Type B pancreatic cell (in vitro differentiated cells): ENCODE measurements around the gene SLC26A6. TPM values are rescaled to one million over a fixed set of nuclear protein-coding genes. Genes with fewer than 3 reads are reported as not detected.

Experiments
- DNase-seq: peaks from one replicate; pipeline ENCODE4 v3.0.0; 2021; ENCODE audit warnings: mixed read lengths; ENCODE audit not compliant: unreplicated experiment; ENCODE audit errors: extremely low spot score
- H3K27ac Mint-ChIP-seq: 2 replicates; pipeline ENCODE4 v1.8.0; 2021; ENCODE audit warnings: mild to moderate bottlenecking, mixed read lengths
- H3K27me3 Mint-ChIP-seq: 2 replicates; pipeline ENCODE4 v1.8.0; 2021; ENCODE audit warnings: mixed read lengths
- H3K36me3 Mint-ChIP-seq: 2 replicates; pipeline ENCODE4 v1.8.0; 2021; ENCODE audit warnings: mixed read lengths
- H3K4me1 Mint-ChIP-seq: one replicate; pipeline ENCODE4 v1.8.0; 2021; ENCODE audit warnings: mixed read lengths; ENCODE audit not compliant: unreplicated experiment
- H3K4me3 Mint-ChIP-seq: 2 replicates; pipeline ENCODE4 v1.8.0; 2021; ENCODE audit warnings: mild to moderate bottlenecking, mixed read lengths
- H3K9me3 Mint-ChIP-seq: 2 replicates; pipeline ENCODE4 v1.8.0; 2021; ENCODE audit warnings: mixed read lengths
- total RNA-seq: library from RNA; stranded (reverse); gene quantifications from 2 replicates; pipeline ENCODE4 v1.2.1, GENCODE V29; 2021; ENCODE audit warnings: low replicate concordance
- TF ChIP-seq, protein P1 (sequence below): fragments of 200-600 bp; sonication (generic); conservative IDR thresholded peaks from 2 replicates; pipeline ENCODE4 v1.5.0; 2021; ENCODE audit warnings: antibody characterized with exemption, mild to moderate bottlenecking

Gene SLC26A6
- total RNA-seq, 1 donor from 2014 or later, result 35.6 TPM

DNA sequence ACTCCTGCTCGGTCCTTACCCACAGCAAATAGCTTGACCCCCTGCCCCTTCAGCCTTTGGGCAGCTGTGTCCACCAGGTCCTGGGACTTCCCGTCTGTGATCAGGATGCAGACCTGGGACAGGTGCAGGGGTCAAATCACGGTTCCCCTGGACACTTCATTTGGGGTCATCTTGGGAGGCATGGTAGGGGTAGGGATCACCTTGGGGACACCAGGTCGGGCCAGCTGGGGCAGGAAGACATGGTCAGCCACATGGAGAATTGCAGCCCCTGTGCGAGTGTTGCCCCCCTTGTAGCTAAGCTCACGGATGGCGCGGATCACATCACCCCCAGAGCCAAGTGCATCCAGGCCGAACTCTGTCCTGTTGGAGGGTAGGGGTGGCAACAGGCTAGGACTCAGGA is 41.9 kb downstream of the SLC26A6 start:
- Mint-ChIP-seq H3K4me3 (no peak overlapping the region), H3K27me3 (peaks cover 3% of the 10 kb centered on the region), H3K9me3 (no peaks in the 10 kb centered on the region), H3K36me3 (peaks cover 13% of the 10 kb centered on the region), H3K4me1 (peaks cover 20% of the 10 kb centered on the region), H3K27ac (no peak overlapping the region)
- TF ChIP-seq, protein P1, sequence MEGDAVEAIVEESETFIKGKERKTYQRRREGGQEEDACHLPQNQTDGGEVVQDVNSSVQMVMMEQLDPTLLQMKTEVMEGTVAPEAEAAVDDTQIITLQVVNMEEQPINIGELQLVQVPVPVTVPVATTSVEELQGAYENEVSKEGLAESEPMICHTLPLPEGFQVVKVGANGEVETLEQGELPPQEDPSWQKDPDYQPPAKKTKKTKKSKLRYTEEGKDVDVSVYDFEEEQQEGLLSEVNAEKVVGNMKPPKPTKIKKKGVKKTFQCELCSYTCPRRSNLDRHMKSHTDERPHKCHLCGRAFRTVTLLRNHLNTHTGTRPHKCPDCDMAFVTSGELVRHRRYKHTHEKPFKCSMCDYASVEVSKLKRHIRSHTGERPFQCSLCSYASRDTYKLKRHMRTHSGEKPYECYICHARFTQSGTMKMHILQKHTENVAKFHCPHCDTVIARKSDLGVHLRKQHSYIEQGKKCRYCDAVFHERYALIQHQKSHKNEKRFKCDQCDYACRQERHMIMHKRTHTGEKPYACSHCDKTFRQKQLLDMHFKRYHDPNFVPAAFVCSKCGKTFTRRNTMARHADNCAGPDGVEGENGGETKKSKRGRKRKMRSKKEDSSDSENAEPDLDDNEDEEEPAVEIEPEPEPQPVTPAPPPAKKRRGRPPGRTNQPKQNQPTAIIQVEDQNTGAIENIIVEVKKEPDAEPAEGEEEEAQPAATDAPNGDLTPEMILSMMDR, result no peak
- DNase-seq, result no peak

DNA sequence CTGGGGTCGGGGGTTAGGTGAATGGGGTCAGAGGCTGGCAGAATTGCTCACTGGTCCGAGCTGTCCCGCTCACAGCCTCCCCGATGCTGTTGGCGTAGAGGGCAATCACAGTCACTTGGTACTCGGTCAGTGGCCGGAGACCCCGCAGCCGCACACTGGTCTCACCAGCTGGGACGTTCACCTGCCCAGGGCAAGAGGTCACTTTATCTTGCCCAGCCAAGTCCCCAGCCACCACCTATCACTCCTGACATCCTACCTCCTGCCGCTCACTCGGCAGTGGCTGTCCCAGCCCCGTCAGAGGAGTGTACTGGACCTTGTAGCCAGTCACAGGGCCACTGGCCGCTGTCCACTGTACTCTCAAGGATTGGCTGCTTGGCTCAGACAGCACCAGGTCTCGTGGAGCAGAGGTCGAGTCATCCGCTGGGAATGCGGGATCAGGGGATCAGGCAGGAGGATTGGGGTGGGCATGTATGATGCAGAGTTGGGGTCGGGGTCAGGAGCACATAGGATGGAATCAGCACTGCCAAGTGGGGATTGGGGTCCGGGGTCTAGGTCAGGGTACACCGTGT is 42.7 kb downstream of the SLC26A6 start:
- Mint-ChIP-seq H3K4me3 (no peak overlapping the region), H3K27me3 (peaks cover 3% of the 10 kb centered on the region), H3K9me3 (no peaks in the 10 kb centered on the region), H3K27ac (no peak overlapping the region), H3K36me3 (peaks cover 12% of the 10 kb centered on the region), H3K4me1 (peaks cover 16% of the 10 kb centered on the region)
- DNase-seq, result no peak
- TF ChIP-seq, protein P1, result no peak

DNA sequence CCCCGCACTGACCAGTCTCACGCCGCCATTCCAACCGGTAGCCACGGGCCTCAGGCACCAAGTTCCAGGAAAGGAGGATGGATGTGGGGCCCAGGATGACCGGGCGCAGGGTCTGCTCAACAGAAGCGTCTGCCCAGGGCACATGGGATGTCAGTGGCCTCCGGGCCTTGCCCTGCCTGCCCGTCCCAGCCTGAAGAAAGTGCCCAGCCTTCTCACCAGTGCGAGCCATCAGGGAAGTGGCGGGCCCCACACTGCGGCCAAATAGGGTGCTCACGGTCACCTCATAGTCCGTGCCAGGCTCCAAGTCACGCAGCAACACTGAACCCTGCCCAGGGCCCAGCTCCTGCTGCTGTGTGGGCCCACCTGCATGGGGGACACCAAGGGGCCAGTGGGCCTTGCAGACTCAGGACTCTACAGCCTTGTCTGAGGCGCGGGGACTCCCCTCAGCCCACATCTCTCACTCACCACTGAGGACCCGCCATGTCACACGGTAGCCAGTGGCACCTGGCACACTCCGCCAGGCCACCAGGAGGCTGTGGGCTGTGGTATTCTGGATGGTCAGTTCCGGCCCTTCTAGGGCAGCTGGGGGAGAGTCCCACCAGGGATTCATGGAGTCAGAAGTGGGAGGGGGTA is 43.3 kb downstream of the SLC26A6 start:
- Mint-ChIP-seq H3K27ac (no peak overlapping the region), H3K36me3 (peaks cover 7% of the 10 kb centered on the region), H3K4me1 (peaks cover 10% of the 10 kb centered on the region), H3K27me3 (peaks cover 3% of the 10 kb centered on the region), H3K9me3 (no peaks in the 10 kb centered on the region), H3K4me3 (no peak overlapping the region)
- no peak for DNase-seq
- TF ChIP-seq, protein P1, result no peak

DNA sequence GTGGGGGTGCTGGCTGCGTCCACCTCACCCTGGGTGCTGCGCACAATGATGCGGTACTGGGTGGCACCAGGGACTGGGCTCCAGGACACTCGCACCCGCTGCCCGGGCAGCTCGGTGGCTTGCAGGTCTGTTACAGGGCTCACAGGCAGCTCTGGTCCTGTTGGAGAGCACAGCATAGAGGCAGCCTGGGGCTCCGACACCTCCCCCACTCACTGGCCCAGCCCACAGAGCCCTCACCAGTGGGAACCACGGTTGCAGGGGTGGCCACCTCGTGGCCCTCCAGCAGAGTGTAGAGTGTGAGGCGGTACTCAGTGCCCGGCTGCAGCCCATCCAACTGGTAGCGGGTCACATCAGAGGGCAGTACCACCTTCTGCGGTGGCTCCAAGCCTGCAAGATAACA is 43.8 kb downstream of the SLC26A6 start:
- peaks cover 7% of the 10 kb centered on the region for H3K36me3 Mint-ChIP-seq
- DNase-seq, result no peak
- TF ChIP-seq, protein P1, result no peak
- no peaks in the 10 kb centered on the region for H3K9me3 Mint-ChIP-seq
- peaks cover 8% of the 10 kb centered on the region for H3K4me1 Mint-ChIP-seq
- no peak overlapping the region for H3K4me3 Mint-ChIP-seq
- H3K27me3 Mint-ChIP-seq, result peaks cover 3% of the 10 kb centered on the region
- no peak overlapping the region for H3K27ac Mint-ChIP-seq

DNA sequence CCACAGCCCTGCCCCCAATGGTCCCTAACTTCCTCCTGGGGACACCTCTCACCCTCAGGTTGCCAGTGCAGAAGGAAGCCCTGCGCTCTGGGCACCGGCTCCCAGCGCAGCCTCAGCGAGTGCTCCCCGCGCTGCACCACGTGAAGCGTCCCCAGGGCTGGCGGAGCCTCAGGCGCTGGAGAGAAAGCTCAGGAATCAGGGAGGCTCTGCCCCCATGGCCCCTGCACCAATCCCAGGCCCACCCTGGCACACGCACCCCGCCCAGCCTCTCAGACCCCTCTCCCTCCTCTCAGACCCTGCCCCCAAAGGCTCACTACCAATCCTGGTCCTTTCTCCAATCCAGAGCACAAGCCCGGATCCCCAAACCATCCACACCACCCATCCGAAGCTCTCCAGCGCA is 47.0 kb downstream of the SLC26A6 start:
- Mint-ChIP-seq H3K36me3 (peaks cover 4% of the 10 kb centered on the region), H3K27me3 (no peaks in the 10 kb centered on the region), H3K9me3 (no peaks in the 10 kb centered on the region), H3K4me1 (no peaks in the 10 kb centered on the region), H3K27ac (no peak overlapping the region), H3K4me3 (no peak overlapping the region)
- TF ChIP-seq, protein P1, result no peak
- no peak for DNase-seq
